Thyroid gland (tissue), 4 donors: ENCODE data around the gene FMN2. TPM values are rescaled to one million over a fixed set of nuclear protein-coding genes. Genes with fewer than 3 reads are reported as not detected.

Source experiments
- DNase-seq, 2 donors: peaks; one replicate each; pipeline ENCODE4 v3.0.0-alpha.2; 2019
- H3K27ac ChIP-seq, 3 donors: fragments of 200-600 bp; sonication (generic); 1 replicate in 2 of 3; 2 replicates in 1 of 3; pipeline ENCODE4 v1.5.1; 2016 to 2019; ENCODE audit warnings: mild to moderate bottlenecking in 1 of 3, moderate library complexity in 1 of 3
- H3K27me3 ChIP-seq: fragments of 200-600 bp; sonication (generic); one replicate; pipeline ENCODE4 v1.5.1; 2019
- H3K36me3 ChIP-seq, 2 donors: fragments of 200-600 bp; sonication (generic); one replicate each; pipeline ENCODE4 v1.5.1; 2016 to 2019
- H3K4me1 ChIP-seq, 2 donors: fragments of 200-600 bp; sonication (generic); one replicate each; pipeline ENCODE4 v1.5.1; 2017 to 2019
- H3K4me3 ChIP-seq, 3 donors: fragments of 200-600 bp; sonication (generic); replicated peaks in 1 of 3; 1 replicate in 2 of 3; 2 replicates in 1 of 3; pipeline ENCODE4 v1.5.1; 2016; ENCODE audit warnings: mild to moderate bottlenecking in 1 of 3
- H3K9me3 ChIP-seq: fragments of 200-600 bp; sonication (generic); one replicate; pipeline ENCODE4 v1.5.1; 2017
- CTCF ChIP-seq, 6 experiments: fragments of 200-600 bp in 3 of 6; fragments of 450-650 bp in 3 of 6; sonication (generic) in 3 of 6; IDR thresholded peaks; one replicate each; pipeline ENCODE4 v1.5.1; 2016 to 2019; ENCODE audit warnings: antibody characterized with exemption in 6 of 6, mild to moderate bottlenecking in 2 of 6, inconsistent platforms in 1 of 6, moderate library complexity in 1 of 6
- POLR2A ChIP-seq, 2 donors: fragments of 450-650 bp; IDR thresholded peaks; one replicate each; pipeline ENCODE4 v1.6.1; 2017; ENCODE audit warnings: antibody characterized with exemption in 2 of 2, mild to moderate bottlenecking in 2 of 2, moderate library complexity in 1 of 2
- WGBS, 2 donors: methylation state at CpG; one replicate each; pipeline ENCODE4 v1.1.5; 2017; 5-methylcytosine and 5-hydroxymethylcytosine counted together
- intact Hi-C: fragments of 100-400 bp; cut with DNase I; formaldehyde crosslinking; loops from one replicate; pipeline ENCODE4 v1.15.1; 2023
- total RNA-seq, 4 donors: library from RNA; depleted of rRNA; stranded (reverse); fragments of >200 nt; gene quantifications; one replicate each; pipeline ENCODE4 v1.2.3, GENCODE V29; 2016

Gene FMN2
- total RNA-seq, 4 donors from 2014 or later: 0.78 to 6.2 (median 1.3) TPM; not detected in 1

- no peak overlapping the region for H3K4me3 ChIP-seq
- H3K9me3 ChIP-seq: no peaks in the 10 kb centered on the region
- H3K27ac ChIP-seq: no peak overlapping the region
- no peaks in the 10 kb centered on the region for H3K27me3 ChIP-seq
- intact Hi-C loops: no loop called here
- no peak for DNase-seq
- TF ChIP-seq CTCF (IDR thresholded peaks at IDR 0.05) (no peak), POLR2A (IDR thresholded peaks at IDR 0.05) (no peak)
- no peaks in the 10 kb centered on the region for H3K36me3 ChIP-seq
- no peaks in the 10 kb centered on the region for H3K4me1 ChIP-seq
Observed at GRCh38 chr1:240239309-240239708, 147.6 kb downstream of the FMN2 start.

- no peaks in the 10 kb centered on the region for H3K27me3 ChIP-seq
- TF ChIP-seq CTCF (IDR thresholded peaks at IDR 0.05): no peak
- no peak for TF ChIP-seq POLR2A (IDR thresholded peaks at IDR 0.05)
- H3K36me3 ChIP-seq: no peaks in the 10 kb centered on the region
- no peaks in the 10 kb centered on the region for H3K4me1 ChIP-seq
- 86 to 90% methylated on average over 3 of the region's 3 CpGs for WGBS, 2 donors
- intact Hi-C loops: no loop called here
- no peaks in the 10 kb centered on the region for H3K9me3 ChIP-seq
- H3K27ac ChIP-seq: no peak overlapping the region
- no peak overlapping the region for H3K4me3 ChIP-seq
- no peak for DNase-seq
Observed at GRCh38 chr1:240241278-240241677, 149.6 kb downstream of the FMN2 start.

- no peaks in the 10 kb centered on the region for H3K27me3 ChIP-seq
- intact Hi-C loops: no loop called here
- DNase-seq: no peak
- WGBS, 2 donors: 61 to 69% methylated on average over 5 of the region's 5 CpGs
- TF ChIP-seq POLR2A (IDR thresholded peaks at IDR 0.05) (no peak), CTCF (IDR thresholded peaks at IDR 0.05) (no peak)
- no peak overlapping the region for H3K27ac ChIP-seq
- no peak overlapping the region for H3K4me3 ChIP-seq
- H3K9me3 ChIP-seq: no peaks in the 10 kb centered on the region
- H3K4me1 ChIP-seq: no peaks in the 10 kb centered on the region
- H3K36me3 ChIP-seq: no peaks in the 10 kb centered on the region
Observed at GRCh38 chr1:240242601-240243144, 151.0 kb downstream of the FMN2 start.

- Histone ChIP-seq H3K4me3 (no peak overlapping the region), H3K27me3 (no peaks in the 10 kb centered on the region), H3K36me3 (no peaks in the 10 kb centered on the region), H3K4me1 (no peaks in the 10 kb centered on the region), H3K27ac (no peak overlapping the region), H3K9me3 (no peaks in the 10 kb centered on the region)
- TF ChIP-seq POLR2A (IDR thresholded peaks at IDR 0.05) (no peak), CTCF (IDR thresholded peaks at IDR 0.05) (no peak)
- no peak for DNase-seq
- 87 to 92% methylated on average over 3 of the region's 3 CpGs for WGBS, 2 donors
- intact Hi-C loops: no loop called here
Observed at GRCh38 chr1:240244968-240245628, 153.4 kb downstream of the FMN2 start.

- Histone ChIP-seq H3K27ac (no peak overlapping the region), H3K27me3 (no peaks in the 10 kb centered on the region), H3K36me3 (no peaks in the 10 kb centered on the region), H3K4me3 (no peak overlapping the region), H3K4me1 (no peaks in the 10 kb centered on the region), H3K9me3 (no peaks in the 10 kb centered on the region)
- no peak for DNase-seq
- TF ChIP-seq CTCF (IDR thresholded peaks at IDR 0.05) (no peak), POLR2A (IDR thresholded peaks at IDR 0.05) (no peak)
- WGBS, 2 donors: 94 to 96% methylated on average over 6 of the region's 6 CpGs
- intact Hi-C loops: no loop called here
Observed at GRCh38 chr1:240245629-240246020, 153.9 kb downstream of the FMN2 start.
